ENCODE measurements around the gene ADAMTS15.

The ADAMTS15 gene

DNA sequence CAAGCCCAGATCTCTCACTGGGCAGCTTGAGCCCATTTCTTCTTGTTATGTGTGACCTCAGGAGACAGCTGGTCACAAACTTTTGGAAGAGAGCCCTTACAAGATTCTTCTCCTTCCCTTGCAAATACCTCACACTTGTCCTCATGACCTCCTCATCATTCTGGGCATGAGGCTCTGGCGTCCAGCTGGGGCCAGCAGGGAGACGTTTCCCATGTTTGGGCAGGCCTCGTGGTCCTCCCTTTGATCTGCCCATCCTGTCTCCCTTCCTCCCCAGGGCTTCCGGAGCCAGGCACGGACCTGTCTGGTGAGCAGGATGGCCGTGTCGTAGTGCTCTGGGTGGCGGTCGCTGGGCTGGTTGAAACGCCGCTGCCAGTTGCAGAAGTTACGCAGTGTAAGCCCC lies 29.7 kb upstream of the ADAMTS15 start:
- DNase-seq (ENCODE audit: low read depth) = no peak

DNA sequence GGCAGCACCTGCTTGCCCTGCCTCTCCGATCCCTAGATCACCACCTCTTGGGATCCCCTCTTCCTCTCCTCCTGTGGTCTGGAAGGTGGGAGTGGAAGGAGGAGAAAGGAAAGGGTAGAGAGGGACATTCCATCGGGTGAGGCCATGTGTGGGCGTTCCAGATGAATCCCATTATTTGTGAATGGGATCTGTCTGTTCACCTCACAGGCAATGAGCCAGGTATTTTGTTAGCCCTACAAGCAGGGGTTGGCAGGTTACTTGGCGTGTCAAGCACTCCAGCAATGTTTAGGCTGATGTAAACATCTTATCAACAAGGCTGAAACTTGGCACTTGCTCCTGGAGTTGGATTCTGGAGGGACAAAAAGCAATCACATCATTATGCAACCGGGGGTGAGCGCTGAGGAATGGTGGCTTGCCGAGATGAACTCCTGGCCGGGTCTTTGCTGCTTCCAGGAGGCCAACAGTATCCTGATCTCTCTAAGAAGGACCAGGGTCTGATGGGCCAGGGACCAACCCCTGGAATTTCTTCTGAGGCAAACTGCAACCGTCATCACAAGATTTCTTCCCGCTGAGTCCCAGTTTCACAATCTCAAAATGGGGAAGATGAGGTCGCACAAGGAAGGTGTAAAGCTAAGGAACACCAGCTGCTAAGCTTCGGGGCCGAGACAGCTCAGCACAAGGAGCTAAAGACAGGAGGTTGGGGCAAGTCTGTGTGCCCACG lies 27.8 kb upstream of the ADAMTS15 start:
- DNase-seq (ENCODE audit: low read depth) = no peak

DNA sequence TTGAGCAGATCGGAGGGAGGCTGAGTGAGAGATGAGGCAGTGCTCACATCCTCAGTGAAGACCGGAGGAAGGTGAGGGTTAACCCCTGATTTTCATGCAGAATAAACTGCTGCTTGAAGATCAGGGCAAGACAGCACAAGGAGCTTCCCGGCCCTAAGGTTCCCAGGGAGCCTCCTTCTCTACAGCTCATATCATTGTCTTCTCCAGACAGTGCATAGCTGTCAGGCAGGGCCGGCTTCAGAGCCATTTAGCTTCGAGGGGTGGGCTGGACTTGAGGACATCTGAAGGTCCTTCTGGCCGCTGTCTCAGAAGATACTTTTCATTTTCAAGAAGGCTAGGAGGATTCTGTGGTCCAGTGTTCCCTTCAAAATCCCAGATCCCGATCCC lies 27.3 kb upstream of the ADAMTS15 start:
- DNase-seq (ENCODE audit: low read depth) = no peak

DNA sequence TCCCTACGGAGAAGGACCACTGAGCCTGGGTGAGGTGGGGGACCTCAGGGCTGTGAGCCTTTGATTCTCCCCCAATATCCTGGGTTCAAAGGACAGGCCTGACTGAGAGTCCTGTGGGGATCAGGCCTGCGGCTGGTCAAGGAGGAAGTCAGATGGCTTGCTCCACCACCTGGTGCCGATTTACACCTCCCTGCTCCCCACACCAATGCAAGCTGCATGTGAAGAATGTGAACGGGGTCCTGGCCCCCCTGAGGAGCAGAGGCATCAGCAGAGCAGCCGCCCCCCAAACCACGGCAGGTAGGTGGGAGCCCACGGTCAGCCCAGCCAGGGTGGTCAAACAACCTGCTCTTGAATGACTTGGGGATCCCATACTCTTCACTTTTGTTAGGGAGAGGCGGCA lies 26.7 kb upstream of the ADAMTS15 start:
- DNase-seq (ENCODE audit: low read depth) = no peak

DNA sequence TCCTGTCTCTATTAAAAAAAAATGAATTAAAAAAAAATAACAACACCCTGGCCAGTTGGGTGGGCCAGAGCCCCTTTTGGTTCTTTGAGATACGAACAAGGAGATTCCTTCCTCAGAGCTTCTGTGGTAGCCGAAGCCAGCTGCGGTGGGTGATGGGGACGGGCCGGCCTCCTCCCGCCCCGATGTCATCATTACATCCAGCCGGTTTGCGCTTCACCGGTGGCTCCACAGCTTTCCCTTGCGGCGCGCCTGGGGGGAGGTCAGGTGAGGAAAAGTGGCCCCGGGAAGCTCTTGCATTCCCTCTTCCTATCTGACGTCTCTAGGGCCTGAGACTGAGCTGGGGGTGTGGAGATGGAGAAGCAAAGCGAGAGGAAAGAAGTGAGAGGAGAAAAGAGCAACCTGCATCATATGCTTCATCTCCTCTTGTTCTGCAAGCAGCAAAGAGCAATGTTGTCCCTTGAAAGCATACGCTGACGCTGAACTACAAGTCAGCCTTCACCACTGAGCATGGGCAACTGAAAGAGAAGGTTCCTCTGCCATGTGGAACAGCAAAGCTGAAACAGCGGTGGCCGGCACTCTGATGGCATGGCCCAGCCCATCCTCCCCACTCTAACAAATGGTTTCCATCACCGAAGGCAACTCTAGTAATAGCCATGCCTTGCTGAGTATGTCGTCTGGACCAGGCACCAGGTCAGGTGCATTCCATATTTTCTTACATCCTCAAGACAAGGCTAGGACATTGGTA lies 26.0 kb upstream of the ADAMTS15 start:
- DNase-seq (ENCODE audit: low read depth) = no peak

DNA sequence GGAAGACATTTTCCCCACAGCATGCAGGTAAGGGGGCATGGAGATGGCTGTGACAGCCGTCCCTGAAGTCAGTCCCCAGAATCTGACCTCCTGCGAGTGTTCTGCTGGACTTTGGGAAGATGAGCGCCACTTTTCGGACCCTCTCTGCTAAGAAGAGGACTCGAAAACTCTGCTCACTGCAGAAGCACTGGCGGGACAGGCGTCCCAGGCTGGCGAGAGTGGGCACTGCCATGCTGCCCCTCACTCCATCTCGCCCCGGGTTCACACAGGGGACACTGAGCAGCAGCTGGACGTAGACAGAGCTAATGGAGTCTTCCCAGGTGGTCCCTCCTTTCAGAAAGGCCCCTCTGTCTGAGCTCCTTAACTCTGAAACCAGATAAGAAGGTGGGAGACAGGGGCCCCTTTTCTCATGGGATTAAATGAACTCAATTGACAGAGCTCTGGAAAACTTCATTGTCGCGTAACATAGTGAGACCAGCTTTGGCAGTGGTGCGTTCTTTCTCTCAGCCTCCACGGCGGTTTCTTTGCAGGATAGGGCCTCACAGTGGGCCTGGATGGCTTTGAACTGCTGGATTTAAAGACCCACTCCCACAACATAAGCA lies 24.8 kb upstream of the ADAMTS15 start:
- no peak for DNase-seq (ENCODE audit: low read depth)

DNA sequence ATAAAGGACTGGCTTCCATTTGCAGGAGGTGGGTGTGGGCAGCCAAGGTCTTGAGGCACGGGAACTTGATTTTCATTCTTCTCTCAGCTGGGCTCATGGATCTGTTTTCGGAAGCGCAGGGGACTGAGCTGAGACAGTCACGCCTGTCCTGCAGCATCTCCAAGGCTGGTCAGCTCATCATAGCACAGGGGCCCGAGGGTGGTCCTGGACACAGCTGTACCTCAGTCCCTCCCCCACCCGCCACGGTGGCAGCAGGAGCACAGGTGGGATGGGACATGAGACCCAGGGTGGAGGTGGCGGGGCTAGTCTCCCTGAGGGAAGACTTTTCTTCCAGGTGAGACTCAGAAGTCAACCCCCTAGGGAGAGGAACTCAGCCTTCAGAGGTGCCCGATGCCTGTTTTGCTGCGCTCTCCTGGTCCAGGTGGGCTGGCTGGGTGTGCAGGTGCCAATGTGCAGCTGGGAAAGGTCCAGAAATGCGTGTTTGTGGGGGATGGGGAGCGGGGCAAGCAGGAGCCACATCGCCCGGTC lies 23.8 kb upstream of the ADAMTS15 start:
- no peak for DNase-seq (ENCODE audit: low read depth)

DNA sequence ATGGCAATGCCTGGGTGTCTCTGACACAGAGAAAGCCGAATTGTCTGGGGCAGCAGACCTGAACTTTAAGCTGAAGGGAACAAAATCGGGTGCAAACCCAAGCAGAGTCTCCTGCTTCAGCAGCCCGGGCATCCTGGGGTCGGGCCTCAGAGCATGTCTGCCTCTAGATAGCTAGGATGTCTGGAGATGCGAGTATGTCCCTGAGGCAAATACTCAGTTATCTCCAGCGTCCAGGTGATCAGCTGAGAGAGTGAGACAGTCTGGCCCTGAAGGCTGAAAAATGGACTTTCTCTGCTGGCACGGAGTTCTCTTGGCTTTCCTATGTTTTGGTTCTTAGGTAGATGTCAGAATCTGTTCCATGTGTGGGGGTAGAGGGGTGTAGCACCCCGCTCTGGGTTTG lies 23.3 kb upstream of the ADAMTS15 start:
- DNase-seq (ENCODE audit: low read depth) = no peak

DNA sequence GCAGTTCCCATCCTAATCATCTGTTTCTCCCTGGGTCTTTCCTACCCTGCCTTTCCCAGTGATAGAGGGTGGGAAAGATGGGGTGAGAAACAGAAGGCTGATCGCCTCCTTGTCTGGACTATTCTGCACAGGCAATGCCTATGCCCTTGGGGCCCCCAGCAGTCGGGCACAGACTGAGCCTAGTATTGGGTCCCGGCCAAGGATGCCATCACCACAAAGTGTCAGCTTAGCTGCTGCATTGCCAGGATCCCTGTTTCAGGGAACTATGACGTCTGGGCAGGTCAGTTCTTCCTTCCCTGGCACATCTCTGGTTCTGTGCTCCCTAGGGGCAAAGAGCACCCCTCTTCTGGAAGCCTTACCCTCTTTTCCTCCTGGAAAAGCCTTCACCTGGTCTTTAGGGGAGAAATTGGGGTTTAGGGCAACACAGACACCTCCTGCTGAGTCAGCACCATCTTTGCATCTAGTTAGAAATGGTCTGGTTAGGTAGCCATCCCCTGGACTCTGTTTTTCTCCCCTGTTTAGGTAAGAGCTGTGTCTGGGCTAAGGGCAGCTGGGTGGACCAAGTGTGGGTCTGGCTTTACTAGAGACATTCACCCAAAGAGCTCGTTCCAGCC lies 22.1 kb upstream of the ADAMTS15 start:
- DNase-seq (ENCODE audit: low read depth) = no peak

DNA sequence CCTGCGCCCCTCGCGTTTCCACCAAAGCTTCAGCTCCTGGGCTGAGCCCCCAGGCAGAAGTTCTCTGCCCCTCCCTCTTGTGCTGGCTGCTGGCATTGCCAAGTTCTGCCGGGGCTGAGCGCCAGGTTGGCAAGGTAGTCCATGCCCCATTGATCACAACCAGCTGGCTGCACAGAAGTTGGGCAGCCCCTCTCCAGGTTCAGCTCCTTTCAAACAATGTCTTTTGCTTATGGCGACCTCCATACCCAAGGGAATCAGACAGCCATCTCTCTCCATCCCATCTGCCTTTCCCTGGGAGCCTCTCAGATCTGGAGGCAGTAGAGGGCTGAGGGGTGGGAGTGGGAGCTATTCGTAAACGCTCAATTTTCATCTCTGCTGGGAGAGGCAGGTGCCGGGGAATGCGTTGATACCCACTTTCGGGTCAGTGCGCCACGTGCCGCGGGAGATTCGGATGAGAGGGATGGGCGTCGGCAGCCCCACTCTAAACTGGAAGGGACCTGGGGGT lies 21.6 kb upstream of the ADAMTS15 start:
- no peak for DNase-seq (ENCODE audit: low read depth)

DNA sequence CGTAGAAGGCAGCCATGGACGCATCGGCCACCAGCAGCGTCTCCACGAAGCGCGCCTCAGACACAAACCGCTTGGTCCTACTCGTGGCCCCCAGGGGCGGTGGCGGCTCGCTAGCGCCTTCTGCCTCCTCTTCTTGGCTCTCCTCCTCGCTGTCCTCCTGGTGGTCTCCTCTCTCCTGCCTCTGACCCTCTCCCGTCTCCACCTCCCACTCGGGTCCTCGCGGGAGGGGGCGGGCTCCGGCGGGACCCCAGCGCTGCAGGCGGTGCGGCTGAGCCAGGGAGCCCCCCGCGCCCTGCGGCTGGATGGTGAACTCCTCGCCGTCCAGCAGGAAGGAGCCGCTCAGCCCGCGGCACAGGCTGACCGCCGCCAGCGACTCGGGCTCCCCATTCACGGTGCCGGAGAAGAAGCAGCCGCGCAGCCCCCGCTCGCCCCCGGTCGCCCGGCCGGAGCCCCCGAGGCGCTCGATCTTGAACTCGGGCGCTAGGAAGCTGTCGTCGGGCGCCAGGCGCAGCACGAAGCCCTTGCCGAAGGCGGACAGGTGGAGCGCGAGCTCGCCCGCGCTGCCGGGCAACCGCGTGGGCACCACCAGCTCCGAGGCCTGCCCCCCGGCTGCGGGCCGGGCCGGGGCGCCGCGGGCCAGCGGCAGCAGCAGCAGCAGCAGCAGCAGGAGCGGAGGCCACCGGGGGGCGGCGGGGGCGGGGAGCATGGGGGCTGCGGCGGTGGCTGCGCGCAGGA lies 20.7 kb upstream of the ADAMTS15 start:
- no peak for DNase-seq (ENCODE audit: low read depth)

DNA sequence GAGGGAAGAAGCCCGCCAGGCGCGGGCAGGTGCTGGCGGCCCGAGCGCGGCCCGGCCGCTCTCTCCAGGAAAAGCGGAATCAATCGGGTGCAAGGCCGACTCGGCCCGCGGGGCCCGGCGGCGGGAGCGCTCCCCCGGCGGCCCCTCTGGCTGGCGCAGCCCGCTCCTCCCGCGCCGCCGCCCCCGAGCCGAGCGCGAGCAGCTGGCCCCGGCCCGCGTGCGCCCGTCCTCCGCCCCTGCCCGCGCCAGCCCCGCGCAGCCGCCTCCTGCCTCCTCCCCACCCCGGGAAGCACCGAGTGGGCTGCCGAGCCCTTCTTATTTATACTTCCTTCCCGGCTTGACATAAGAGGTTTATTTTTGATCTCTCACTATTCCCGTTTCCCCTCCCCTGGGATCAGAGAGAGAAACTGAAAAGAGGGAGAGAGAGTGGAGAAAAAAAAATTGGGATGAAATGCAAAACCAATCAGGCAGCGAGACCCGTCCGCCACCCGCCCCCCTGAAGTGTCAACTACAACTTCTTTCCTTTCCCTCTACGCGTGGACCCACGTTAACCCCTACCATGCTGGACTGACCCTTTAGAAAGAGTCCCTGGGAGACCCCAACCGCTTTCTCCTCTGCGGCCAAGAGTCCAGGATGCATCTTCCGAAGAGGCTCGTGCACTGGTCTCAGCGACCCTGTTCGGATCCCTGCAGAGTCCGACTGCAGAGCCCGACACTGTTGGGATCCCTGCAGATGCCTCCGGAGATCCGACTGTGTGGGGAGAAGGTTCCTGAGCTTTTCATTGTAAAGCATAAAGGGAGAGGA lies 19.9 kb upstream of the ADAMTS15 start, which contains the start of gene ADAMTS8:
TSS of gene ADAMTS8 (minus strand) at position 294 of the 804 bp plus-strand sequence. CDS start 323 bp downstream, outside the sequence.
- no peak for DNase-seq (ENCODE audit: low read depth)

DNA sequence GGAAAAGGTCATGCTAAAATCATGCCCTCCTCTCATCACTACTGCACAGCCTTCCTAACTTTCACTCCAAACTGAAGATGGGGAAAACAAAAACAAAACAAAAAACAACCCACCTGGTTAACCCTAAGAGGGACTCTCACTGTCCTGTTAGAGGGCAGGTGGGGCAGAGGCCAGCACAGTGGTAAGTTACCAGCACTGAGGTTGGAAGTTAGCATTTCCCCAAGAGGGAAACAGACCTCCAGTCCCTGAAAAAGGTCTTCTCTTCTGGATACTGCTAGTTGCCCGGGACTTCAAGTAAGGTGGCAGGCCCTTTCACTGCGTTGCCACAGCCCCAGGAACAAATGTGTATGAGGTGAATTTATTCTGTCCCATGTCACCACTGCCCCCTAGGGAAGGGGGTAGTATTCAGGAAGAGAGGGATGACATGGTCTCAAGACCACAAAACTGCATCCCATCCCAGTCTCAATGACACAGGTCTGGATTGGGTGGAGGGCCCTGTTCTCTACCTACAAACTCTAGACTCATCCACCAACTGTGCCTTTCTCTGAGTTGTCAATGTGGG lies 19.2 kb upstream of the ADAMTS15 start:
- no peak for DNase-seq (ENCODE audit: low read depth)

DNA sequence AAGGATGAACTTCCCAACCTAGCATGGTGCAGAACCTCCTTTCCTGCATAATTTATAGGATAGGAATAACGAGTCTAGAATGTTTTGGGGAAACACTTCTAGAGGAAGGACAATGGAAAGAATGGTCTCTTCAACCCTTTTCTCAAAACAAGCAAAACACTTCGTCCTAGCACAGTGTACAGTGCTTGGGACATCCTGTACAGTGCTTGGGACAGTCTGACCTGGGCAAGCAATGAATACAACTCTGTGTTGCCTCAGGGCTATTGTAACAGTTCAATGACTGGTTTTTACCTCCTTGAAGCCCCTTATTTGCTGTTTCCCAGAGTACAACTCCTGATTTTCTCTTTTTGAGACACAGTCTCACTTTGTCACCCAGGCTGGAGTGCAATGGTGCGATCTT lies 18.5 kb upstream of the ADAMTS15 start:
- DNase-seq (ENCODE audit: low read depth) = no peak

DNA sequence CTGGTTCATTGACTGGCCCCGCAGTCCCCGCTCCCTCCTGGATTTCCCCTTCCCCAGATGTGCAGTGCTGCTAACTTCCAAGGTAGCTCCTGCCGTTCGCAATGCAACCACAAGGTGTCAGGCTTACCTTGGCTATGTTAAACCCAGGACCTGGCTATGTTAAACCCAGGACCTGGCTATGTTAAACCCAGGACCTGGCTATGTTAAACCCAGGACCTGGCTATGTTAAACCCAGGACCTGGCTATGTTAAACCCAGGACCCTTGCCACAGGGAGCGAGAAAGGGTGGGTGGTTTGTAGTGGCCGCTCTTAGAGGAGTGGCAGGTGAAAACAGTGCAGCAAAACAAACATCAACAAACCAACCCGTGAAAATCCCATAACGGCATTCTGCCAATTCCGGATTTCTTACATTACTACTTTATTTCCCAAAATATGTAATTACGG lies 17.1 kb upstream of the ADAMTS15 start:
- DNase-seq (ENCODE audit: low read depth) = peak; percentile 38

DNA sequence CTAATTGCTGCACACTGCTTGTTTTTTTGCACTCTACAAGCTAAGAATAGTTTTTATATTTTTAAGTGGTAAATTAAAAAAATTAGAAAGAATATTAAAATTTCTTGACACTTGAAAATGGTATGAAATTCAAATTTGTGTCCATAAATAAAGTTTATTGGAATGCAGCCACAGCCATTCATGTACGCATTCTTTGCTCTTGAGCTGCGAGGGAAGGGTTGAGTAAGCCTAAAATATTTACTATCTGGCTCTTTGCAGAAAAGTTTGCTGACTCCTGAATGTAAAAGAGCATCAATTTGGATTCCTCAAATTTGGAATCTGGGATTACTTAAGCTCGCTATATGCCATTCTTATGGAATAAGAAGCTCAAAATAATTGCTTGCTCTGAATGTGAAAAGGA lies 16.6 kb upstream of the ADAMTS15 start:
- no peak for DNase-seq (ENCODE audit: low read depth)

DNA sequence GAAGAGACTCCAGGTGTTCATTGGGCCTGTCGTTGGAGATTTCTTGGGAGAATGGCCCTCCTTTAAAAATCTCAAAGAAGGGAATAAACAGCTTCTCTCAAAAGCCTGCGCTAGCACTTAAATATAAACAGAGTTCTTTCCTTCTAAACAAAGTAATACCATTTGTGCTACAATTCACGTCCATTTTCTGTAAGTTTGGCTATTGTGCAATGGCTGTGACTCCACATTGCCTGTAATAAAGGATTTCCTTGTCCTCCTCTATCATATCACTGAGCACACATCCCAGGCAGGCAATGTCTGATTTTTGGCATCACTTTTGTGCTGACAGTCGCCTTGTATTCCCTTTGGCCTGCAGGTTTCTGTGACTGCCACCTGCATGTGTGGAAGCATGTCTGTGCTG lies 15.1 kb upstream of the ADAMTS15 start:
- no peak for DNase-seq (ENCODE audit: low read depth)

DNA sequence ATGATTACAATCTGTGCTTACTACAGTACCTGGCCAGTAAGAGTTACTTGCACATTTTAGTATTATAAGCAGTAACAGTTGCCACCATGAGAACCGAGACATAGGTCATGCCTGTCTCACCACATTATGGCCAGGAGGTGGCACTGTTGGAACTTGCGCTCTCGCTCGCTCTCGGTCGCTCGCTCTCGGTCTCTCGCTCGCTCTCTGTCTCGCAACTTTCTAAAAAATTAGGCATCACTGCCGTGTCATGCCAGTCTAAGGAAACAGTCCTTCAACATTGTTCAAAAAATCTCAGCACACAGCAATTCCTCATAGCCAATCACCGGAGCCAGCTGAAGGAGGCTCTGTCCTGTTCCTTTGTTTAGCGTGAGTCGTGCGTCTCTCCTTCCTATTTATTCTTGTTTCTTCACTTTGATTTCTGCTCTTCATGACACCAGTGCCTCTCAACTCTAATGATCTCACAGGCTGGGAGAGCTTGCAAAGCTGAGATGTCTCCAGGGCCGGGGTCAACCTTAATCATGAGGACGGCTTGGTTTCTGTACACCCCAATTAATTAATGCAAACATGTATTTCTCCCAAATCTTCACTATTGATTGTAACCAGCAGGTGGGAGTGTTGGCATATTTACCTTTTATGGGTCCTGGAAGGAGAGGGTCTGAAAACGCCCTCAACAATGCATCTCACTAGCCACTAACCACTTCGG lies 13.8 kb upstream of the ADAMTS15 start:
- no peak for DNase-seq (ENCODE audit: low read depth)

DNA sequence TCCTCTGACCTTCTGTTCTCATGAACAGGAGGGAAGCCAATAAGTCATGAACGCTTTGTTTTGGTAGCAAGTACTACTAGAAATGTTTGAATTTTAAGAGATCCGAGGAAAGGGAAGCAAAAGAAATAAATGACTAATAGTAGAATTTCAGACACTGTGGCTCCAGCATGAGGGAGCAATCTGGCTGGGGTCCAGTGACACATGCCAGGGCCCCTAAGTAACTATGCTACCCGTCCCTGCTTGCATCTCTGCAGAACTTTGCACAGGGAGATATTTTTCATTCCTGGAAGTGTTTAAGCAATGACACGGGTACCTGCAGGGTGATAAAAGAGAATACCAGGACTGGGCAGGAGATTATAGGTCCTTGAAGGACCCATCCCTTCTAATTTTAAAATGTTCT lies 12.8 kb upstream of the ADAMTS15 start:
- no peak for DNase-seq (ENCODE audit: low read depth)

DNA sequence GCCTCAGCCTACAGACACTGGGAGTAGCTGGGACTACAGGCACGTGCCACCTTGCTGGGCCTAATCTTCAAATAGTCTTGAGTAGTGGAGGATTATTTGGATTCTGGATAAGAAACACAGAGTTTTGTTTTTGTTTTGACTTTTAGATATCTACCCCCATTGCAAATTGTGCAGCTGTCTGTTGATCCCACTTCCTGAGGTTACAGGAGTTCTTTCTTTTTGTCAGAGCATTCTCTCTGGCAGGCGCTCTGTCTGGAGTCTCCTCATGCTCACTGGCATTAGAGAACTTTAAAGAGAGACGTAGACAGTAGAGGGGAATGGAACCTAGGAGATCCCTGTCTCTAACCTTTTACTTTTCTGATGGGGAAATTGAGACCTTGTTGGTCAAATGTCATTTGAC lies 12.3 kb upstream of the ADAMTS15 start:
- DNase-seq (ENCODE audit: low read depth) = no peak
